HL-60 (cell line): ENCODE measurements around the gene MAD1L1.
"Not testable (repeated sequence)": the region's sequence is repeated elsewhere in the genome, so short reads cannot be mapped to it uniquely, and the experiment has no call there.

Experiments used
- DNase-seq, 2 experiments: peaks; one replicate each; pipeline ENCODE4 v3.0.0-alpha.2; 2010 to 2020; ENCODE audit warnings: low read depth in 1 of 2, low spot score in 1 of 2
- H3K27ac ChIP-seq: fragments of 250-450 bp; sonication (Bioruptor Pico); replicated peaks from 2 replicates; pipeline ENCODE4 v1.5.1; 2020; ENCODE audit warnings: mild to moderate bottlenecking, moderate library complexity
- H3K27me3 ChIP-seq: fragments of 250-450 bp; sonication (Bioruptor Pico); 2 replicates; pipeline ENCODE4 v1.5.1; 2021; ENCODE audit warnings: mild to moderate bottlenecking, moderate library complexity; ENCODE audit not compliant: insufficient read depth, poor library complexity, severe bottlenecking
- H3K4me3 ChIP-seq: replicated peaks from 2 replicates; pipeline ENCODE4 v1.5.1; 2011; ENCODE audit warnings: mild to moderate bottlenecking, control low read depth, low read length; ENCODE audit not compliant: insufficient read depth
- GABPA ChIP-seq: IDR thresholded peaks from 2 replicates; pipeline ENCODE4 v1.6.1; 2012; ENCODE audit warnings: low read depth
- POLR2AphosphoS5 ChIP-seq: IDR thresholded peaks from 2 replicates; pipeline ENCODE4 v1.6.1; 2012; ENCODE audit warnings: low read depth
- SPI1 ChIP-seq: IDR thresholded peaks from 2 replicates; pipeline ENCODE4 v1.6.1; 2012; ENCODE audit warnings: low read depth, mild to moderate bottlenecking, borderline replicate concordance
- TF ChIP-seq, protein P1 (sequence below): IDR thresholded peaks from 2 replicates; pipeline ENCODE4 v1.6.1; 2012; ENCODE audit warnings: low read depth; ENCODE audit not compliant: insufficient replicate concordance
- TF ChIP-seq, protein P2 (sequence below): IDR thresholded peaks from one replicate; pipeline ENCODE4 v1.5.1; 2011; ENCODE audit warnings: low read length, control low read depth, inconsistent platforms; ENCODE audit not compliant: insufficient read depth

The MAD1L1 gene

DNA sequence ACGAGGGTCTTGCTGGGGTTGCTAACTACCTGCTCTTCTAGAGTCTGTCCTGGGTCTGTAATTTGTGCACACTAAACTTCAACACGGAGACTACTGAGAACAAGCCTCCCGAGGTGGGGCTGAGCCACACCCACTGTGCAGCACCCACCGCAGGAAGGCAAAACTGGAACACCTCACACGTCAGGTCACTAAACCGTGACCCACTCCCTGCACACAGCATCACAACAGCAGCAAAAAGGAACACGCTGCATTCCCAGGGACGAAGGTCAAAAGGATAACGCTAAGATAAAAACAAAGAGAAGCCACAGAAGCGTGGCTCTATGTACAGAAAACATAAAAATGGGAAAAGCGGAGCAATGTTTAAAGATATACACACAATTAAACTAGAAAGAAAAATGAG is 170.1 kb downstream of the MAD1L1 start:
- no peak overlapping the region for H3K27ac ChIP-seq
- no peak overlapping the region for H3K4me3 ChIP-seq
- H3K27me3 ChIP-seq: no peaks in the 10 kb centered on the region
- TF ChIP-seq, protein P1, sequence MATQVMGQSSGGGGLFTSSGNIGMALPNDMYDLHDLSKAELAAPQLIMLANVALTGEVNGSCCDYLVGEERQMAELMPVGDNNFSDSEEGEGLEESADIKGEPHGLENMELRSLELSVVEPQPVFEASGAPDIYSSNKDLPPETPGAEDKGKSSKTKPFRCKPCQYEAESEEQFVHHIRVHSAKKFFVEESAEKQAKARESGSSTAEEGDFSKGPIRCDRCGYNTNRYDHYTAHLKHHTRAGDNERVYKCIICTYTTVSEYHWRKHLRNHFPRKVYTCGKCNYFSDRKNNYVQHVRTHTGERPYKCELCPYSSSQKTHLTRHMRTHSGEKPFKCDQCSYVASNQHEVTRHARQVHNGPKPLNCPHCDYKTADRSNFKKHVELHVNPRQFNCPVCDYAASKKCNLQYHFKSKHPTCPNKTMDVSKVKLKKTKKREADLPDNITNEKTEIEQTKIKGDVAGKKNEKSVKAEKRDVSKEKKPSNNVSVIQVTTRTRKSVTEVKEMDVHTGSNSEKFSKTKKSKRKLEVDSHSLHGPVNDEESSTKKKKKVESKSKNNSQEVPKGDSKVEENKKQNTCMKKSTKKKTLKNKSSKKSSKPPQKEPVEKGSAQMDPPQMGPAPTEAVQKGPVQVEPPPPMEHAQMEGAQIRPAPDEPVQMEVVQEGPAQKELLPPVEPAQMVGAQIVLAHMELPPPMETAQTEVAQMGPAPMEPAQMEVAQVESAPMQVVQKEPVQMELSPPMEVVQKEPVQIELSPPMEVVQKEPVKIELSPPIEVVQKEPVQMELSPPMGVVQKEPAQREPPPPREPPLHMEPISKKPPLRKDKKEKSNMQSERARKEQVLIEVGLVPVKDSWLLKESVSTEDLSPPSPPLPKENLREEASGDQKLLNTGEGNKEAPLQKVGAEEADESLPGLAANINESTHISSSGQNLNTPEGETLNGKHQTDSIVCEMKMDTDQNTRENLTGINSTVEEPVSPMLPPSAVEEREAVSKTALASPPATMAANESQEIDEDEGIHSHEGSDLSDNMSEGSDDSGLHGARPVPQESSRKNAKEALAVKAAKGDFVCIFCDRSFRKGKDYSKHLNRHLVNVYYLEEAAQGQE: no peak
- no peak for TF ChIP-seq GABPA
- TF ChIP-seq POLR2AphosphoS5: no peak
- TF ChIP-seq SPI1: no peak
- TF ChIP-seq, protein P2, sequence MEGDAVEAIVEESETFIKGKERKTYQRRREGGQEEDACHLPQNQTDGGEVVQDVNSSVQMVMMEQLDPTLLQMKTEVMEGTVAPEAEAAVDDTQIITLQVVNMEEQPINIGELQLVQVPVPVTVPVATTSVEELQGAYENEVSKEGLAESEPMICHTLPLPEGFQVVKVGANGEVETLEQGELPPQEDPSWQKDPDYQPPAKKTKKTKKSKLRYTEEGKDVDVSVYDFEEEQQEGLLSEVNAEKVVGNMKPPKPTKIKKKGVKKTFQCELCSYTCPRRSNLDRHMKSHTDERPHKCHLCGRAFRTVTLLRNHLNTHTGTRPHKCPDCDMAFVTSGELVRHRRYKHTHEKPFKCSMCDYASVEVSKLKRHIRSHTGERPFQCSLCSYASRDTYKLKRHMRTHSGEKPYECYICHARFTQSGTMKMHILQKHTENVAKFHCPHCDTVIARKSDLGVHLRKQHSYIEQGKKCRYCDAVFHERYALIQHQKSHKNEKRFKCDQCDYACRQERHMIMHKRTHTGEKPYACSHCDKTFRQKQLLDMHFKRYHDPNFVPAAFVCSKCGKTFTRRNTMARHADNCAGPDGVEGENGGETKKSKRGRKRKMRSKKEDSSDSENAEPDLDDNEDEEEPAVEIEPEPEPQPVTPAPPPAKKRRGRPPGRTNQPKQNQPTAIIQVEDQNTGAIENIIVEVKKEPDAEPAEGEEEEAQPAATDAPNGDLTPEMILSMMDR: no peak
- DNase-seq: no peak

DNA sequence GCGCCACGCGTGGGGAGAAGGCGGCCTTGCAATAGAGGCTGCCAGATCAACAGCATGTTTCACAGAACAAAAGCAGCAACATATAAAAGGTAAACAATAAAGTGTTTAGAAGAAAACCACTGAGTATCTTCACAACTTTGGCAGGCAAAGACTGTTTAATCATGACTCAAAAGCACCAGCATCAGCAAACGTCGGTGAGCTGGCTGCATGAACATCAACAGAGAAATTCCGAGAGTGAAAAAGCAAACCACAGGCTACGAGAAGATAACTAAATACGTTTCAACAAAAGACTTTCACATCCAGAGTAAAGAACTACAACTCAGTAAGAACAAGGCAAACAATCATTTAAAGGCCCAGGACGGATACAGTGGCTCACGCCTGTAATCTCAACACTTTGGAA is 172.0 kb downstream of the MAD1L1 start:
- H3K27me3 ChIP-seq: no peaks in the 10 kb centered on the region
- no peak for DNase-seq
- H3K27ac ChIP-seq: no peak overlapping the region
- H3K4me3 ChIP-seq: no peak overlapping the region
- TF ChIP-seq, protein P1: no peak
- TF ChIP-seq POLR2AphosphoS5 (no peak), GABPA (no peak), SPI1 (no peak)
- TF ChIP-seq, protein P2: no peak

DNA sequence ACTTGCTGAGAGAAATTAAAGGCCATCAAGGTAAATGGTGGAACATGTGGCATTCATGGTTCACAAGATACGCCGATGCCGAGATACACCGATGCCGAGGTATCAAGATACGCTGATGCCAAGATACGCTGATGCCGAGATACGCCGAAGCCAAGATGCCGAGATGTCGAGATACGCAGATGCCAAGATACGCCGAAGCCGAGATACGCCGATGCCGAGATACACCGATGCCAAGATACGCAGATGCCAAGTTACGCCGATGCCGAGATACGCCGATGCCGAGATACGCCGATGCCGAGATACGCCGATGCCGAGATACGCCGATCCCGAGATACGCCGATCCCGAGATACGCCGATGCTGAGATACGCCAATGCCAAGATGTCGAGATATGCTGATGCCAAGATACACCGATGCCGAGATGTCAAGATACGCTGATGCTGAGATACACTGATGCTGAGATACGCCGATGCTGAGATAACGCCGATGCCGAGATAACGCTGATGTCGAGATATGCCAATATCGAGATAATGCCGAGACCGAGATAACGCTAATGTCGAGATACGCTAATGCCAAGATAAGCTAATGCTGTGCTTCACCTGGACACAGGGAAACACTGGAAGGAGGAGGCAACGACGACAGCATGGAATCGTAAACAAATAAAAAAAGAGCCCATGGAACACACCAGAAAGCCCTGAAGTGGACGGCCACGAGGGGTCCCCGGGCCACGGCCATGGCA is 172.6 kb downstream of the MAD1L1 start:
- Histone ChIP-seq H3K27ac (no peak overlapping the region), H3K27me3 (no peaks in the 10 kb centered on the region), H3K4me3 (no peak overlapping the region)
- no peak for DNase-seq
- TF ChIP-seq POLR2AphosphoS5 (no peak), GABPA (no peak)
- TF ChIP-seq, protein P1: no peak

DNA sequence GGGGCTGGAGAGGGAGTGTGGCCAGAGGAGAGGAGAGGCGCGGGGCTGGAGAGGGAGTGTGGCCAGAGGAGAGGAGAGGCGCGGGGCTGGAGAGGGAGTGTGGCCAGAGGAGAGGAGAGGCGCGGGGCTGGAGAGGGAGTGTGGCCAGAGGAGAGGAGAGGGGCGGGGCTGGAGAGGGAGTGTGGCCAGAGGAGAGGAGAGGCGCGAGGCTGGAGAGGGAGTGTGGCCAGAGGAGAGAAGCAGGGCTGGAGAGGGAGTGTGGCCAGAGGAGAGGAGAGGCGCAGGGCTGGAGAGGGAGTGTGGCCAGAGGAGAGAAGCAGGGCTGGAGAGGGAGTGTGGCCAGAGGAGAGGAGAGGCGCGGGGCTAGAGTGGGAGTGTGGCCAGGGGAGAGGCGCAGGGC is 174.5 kb downstream of the MAD1L1 start:
- not testable (repeated sequence) for DNase-seq, H3K27ac ChIP-seq, H3K27me3 ChIP-seq, H3K4me3 ChIP-seq
